Ascending aorta (tissue), 2 donors: ENCODE results near the gene PDYN. TPM values are rescaled to one million over a fixed set of nuclear protein-coding genes. Genes with fewer than 3 reads are reported as not detected.

Experiments
- DNase-seq, 2 donors: peaks; one replicate each; pipeline ENCODE4 v3.0.0-alpha.2; 2019; ENCODE audit warnings: low spot score in 2 of 2
- H3K27ac ChIP-seq, 2 donors: fragments of 200-600 bp; sonication (generic); one replicate each; pipeline ENCODE4 v1.5.1; 2016 to 2017; ENCODE audit warnings: mild to moderate bottlenecking in 1 of 2
- H3K27me3 ChIP-seq: fragments of 200-600 bp; sonication (generic); one replicate; pipeline ENCODE4 v1.5.1; 2017
- H3K36me3 ChIP-seq, 2 donors: fragments of 200-600 bp; sonication (generic); one replicate each; pipeline ENCODE4 v1.5.1; 2016
- H3K4me1 ChIP-seq, 2 donors: fragments of 200-600 bp; sonication (generic); one replicate each; pipeline ENCODE4 v1.5.1; 2016 to 2017; ENCODE audit warnings: mild to moderate bottlenecking in 1 of 2
- H3K4me3 ChIP-seq, 2 donors: fragments of 200-600 bp; sonication (generic); one replicate each; pipeline ENCODE4 v1.5.1; 2016 to 2017; ENCODE audit warnings: mild to moderate bottlenecking in 1 of 2
- H3K9me3 ChIP-seq, 2 donors: fragments of 200-600 bp; sonication (generic); one replicate each; pipeline ENCODE4 v1.5.1; 2016
- CTCF ChIP-seq, 3 experiments: fragments of 200-600 bp in 2 of 3; fragments of 450-650 bp in 1 of 3; sonication (generic) in 2 of 3; IDR thresholded peaks; one replicate each; pipeline ENCODE4 v1.5.1; 2016 to 2019; ENCODE audit warnings: antibody characterized with exemption in 3 of 3, mild to moderate bottlenecking in 1 of 3, moderate library complexity in 1 of 3
- intact Hi-C: fragments of 100-400 bp; cut with DNase I; formaldehyde crosslinking; loops from one replicate; pipeline ENCODE4 v1.15.1; 2023
- total RNA-seq: library from RNA; depleted of rRNA; stranded (reverse); fragments of >200 nt; gene quantifications from one replicate; pipeline ENCODE4 v1.1.0, GENCODE V29; 2016

PDYN gene
- total RNA-seq, 1 donor from 2014 or later, result not detected

- intact Hi-C loops, result no loop called here
- H3K4me3 ChIP-seq, result peak overlapping the region in 1 of 2 donors; percentile 53
- peak overlapping the region; percentile 48 to 53 for H3K27ac ChIP-seq
- H3K36me3 ChIP-seq, result no peaks in the 10 kb centered on the region
- peaks cover 0 to 7% of the 10 kb centered on the region in 2 donors for H3K4me1 ChIP-seq
- no peaks in the 10 kb centered on the region for H3K27me3 ChIP-seq
- H3K9me3 ChIP-seq, result no peaks in the 10 kb centered on the region
- DNase-seq, result no peak
- no peak for TF ChIP-seq CTCF (IDR thresholded peaks at IDR 0.05)
These were observed 47.5 kb downstream of the PDYN start for GRCh38 chr20:1946442-1946761.

- no peak overlapping the region for H3K4me3 ChIP-seq
- no peaks in the 10 kb centered on the region for H3K36me3 ChIP-seq
- H3K27me3 ChIP-seq, result no peaks in the 10 kb centered on the region
- H3K27ac ChIP-seq, result peak overlapping the region; percentile 48 to 53
- no peaks in the 10 kb centered on the region for H3K9me3 ChIP-seq
- TF ChIP-seq CTCF (IDR thresholded peaks at IDR 0.05), result no peak
- intact Hi-C loops, result no loop called here
- peak in 1 of 2 donors; percentile 2 for DNase-seq
- H3K4me1 ChIP-seq, result peaks cover 0 to 10% of the 10 kb centered on the region in 2 donors
These were observed 48.2 kb downstream of the PDYN start for GRCh38 chr20:1945660-1946059.

GRCh38 chr20:1945134-1945618 is 48.7 kb downstream of the PDYN start:
- H3K27ac ChIP-seq, result peak overlapping the region; percentile 38 to 53
- H3K9me3 ChIP-seq, result no peaks in the 10 kb centered on the region
- H3K27me3 ChIP-seq, result no peaks in the 10 kb centered on the region
- TF ChIP-seq CTCF (IDR thresholded peaks at IDR 0.05), result no peak
- peak in 1 of 2 donors; percentile 80 for DNase-seq
- H3K4me1 ChIP-seq, result peaks cover 0 to 10% of the 10 kb centered on the region in 2 donors
- H3K36me3 ChIP-seq, result no peaks in the 10 kb centered on the region
- H3K4me3 ChIP-seq, result no peak overlapping the region
- intact Hi-C loops, result no loop called here

- intact Hi-C loops, result no loop called here
These were observed 49.3 kb downstream of the PDYN start for GRCh38 chr20:1944345-1945091.

GRCh38 chr20:1943275-1944002 is 50.4 kb downstream of the PDYN start:
- DNase-seq, result peak; percentile 34 to 83
- intact Hi-C loops, result no loop called here
- Histone ChIP-seq H3K4me1 (peaks cover 0 to 10% of the 10 kb centered on the region in 2 donors), H3K27me3 (no peaks in the 10 kb centered on the region), H3K36me3 (peaks cover 6% of the 10 kb centered on the region in 2 donors), H3K4me3 (no peak overlapping the region), H3K27ac (no peak overlapping the region), H3K9me3 (no peaks in the 10 kb centered on the region)
- no peak for TF ChIP-seq CTCF (IDR thresholded peaks at IDR 0.05)

More at GRCh38 chr20:1944345-1945091, 49.3 kb downstream of the PDYN start:
- no peaks in the 10 kb centered on the region for H3K36me3 ChIP-seq
- H3K27me3 ChIP-seq, result no peaks in the 10 kb centered on the region
- no peak for TF ChIP-seq CTCF (IDR thresholded peaks at IDR 0.05)
- peaks cover 0 to 10% of the 10 kb centered on the region in 2 donors for H3K4me1 ChIP-seq
- no peak overlapping the region for H3K4me3 ChIP-seq
- peak overlapping the region in 1 of 2 donors; percentile 61 for H3K27ac ChIP-seq
- H3K9me3 ChIP-seq, result no peaks in the 10 kb centered on the region
- DNase-seq, result peak in 1 of 2 donors; percentile 22
